Common myeloid progenitor, CD34-positive (primary cell): ENCODE measurements around the gene CLCN2.

ENCODE experiments used
- CTCF ChIA-PET: fragments of 350-600 bp; sonication (Branson Sonifier 250); formaldehyde crosslinking; loops from one replicate; lab custom pipeline; 2021; ENCODE audit warnings: antibody characterized with exemption; lab: Charles Lee
- POLR2A ChIA-PET: fragments of 350-600 bp; sonication (Branson Sonifier 250); formaldehyde crosslinking; loops from one replicate; lab custom pipeline; 2021; ENCODE audit warnings: antibody characterized with exemption; lab: Charles Lee
- DNase-seq, 3 donors: peaks; one replicate each; pipeline versions ENCODE4 v3.0.0 to v3.0.0-alpha.2; 2013
- H3K27ac ChIP-seq, 2 experiments: 1 replicate in 1 of 2; 2 replicates in 1 of 2; pipeline ENCODE4 v1.7.0; 2013; ENCODE audit warnings: inconsistent platforms in 2 of 2, low read length in 2 of 2, mild to moderate bottlenecking in 2 of 2, low read depth in 1 of 2, moderate library complexity in 1 of 2; ENCODE audit not compliant: severe bottlenecking in 2 of 2, insufficient read depth in 1 of 2, poor library complexity in 1 of 2
- H3K27me3 ChIP-seq, 5 experiments: replicated peaks in 2 of 5; 1 replicate in 3 of 5; 2 replicates in 2 of 5; pipeline versions ENCODE4 v1.6.1 to v1.7.0; 2013; ENCODE audit warnings: low read length in 4 of 5, mild to moderate bottlenecking in 2 of 5, moderate library complexity in 2 of 5, inconsistent platforms in 1 of 5; ENCODE audit not compliant: insufficient read depth in 5 of 5, control insufficient read depth in 4 of 5
- H3K36me3 ChIP-seq, 4 experiments: 1 replicate in 2 of 4; 2 replicates in 2 of 4; pipeline versions ENCODE4 v1.6.1 to v1.7.0; 2013; ENCODE audit warnings: low read length in 3 of 4, control low read depth in 1 of 4, mild to moderate bottlenecking in 1 of 4; ENCODE audit not compliant: control insufficient read depth in 4 of 4, insufficient read depth in 4 of 4
- H3K4me1 ChIP-seq, 4 experiments: 1 replicate in 3 of 4; 2 replicates in 1 of 4; pipeline versions ENCODE4 v1.6.1 to v1.7.1; 2013; ENCODE audit warnings: low read length in 3 of 4, mild to moderate bottlenecking in 3 of 4, control low read depth in 1 of 4, inconsistent platforms in 1 of 4, moderate library complexity in 1 of 4; ENCODE audit not compliant: control insufficient read depth in 4 of 4, insufficient read depth in 4 of 4; ENCODE audit errors: control extremely low read depth in 1 of 4
- H3K4me3 ChIP-seq, 7 experiments: 1 replicate in 4 of 7; 2 replicates in 3 of 7; pipeline versions ENCODE4 v1.5.1 to v1.7.0; 2013; ENCODE audit warnings: mild to moderate bottlenecking in 7 of 7, low read length in 6 of 7, moderate library complexity in 6 of 7, inconsistent platforms in 2 of 7, low read depth in 2 of 7, control low read depth in 1 of 7; ENCODE audit not compliant: insufficient read depth in 4 of 7, control insufficient read depth in 1 of 7; ENCODE audit errors: extremely low read depth in 1 of 7
- H3K9me3 ChIP-seq, 5 experiments: 1 replicate in 4 of 5; 2 replicates in 1 of 5; pipeline versions ENCODE4 v1.6.1 to v1.7.1; 2013; ENCODE audit warnings: low read length in 4 of 5, mild to moderate bottlenecking in 2 of 5, inconsistent platforms in 1 of 5, low read depth in 1 of 5, moderate library complexity in 1 of 5; ENCODE audit not compliant: control insufficient read depth in 4 of 5, insufficient read depth in 2 of 5; ENCODE audit errors: control extremely low read depth in 1 of 5
- WGBS: methylation state at CpG from one replicate; pipeline ENCODE4 v1.1.5; 2013; ENCODE audit not compliant: insufficient coverage; 5-methylcytosine and 5-hydroxymethylcytosine counted together

CLCN2 gene

DNA sequence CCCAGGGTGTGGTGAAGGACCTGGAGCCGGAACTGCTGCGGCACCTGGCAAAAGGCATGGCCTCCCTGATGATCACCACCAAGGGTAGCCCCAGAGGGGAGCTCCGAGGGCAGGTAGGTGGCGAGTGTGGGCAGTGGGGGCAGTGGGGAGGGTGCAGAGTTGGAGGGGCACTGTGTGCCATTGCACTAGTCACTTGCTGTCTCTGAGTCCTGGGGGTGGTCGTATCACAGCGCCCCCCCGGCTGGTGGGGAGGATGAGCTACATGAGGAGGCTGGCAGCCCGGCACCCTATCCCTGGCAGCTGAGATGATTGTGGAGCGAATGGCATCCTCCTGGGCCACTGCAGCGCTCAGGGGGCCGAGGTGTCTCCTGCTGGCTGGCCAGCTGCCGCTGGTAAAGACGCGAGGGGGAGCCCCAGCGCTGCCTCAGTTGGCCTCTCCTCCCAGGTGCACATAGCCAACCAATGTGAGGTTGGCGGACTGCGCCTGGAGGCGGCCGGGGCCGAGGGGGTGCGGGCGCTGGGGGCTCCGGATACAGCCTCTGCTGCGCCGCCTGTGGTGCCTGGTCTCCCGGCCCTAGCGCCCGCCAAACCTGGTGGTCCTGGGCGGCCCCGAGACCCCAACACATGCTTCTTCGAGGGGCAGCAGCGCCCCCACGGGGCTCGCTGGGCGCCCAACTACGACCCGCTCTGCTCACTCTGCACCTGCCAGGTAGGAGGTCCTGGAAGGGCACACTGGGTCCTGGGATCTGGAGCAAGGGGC lies 24.8 kb upstream of the CLCN2 start:
- Histone ChIP-seq H3K27ac (no peak overlapping the region), H3K9me3 (no peaks in the 10 kb centered on the region), H3K27me3 (peaks cover 0 to 30% (median 19%) of the 10 kb centered on the region in 5 experiments), H3K4me3 (no peak overlapping the region), H3K4me1 (peaks cover 0 to 7% (median 5%) of the 10 kb centered on the region in 4 experiments), H3K36me3 (no peaks in the 10 kb centered on the region)
- DNase-seq = no peak
- ChIA-PET CTCF (interaction anchor here (1.5 to 6.7 kb wide), 3 partner anchors 12 to 155 kb away, joined by 3 to 53 read pairs (median 9); no protein-coding TSS in a partner anchor), POLR2A (no interaction called here)
- 66% methylated on average over 30 of the region's 37 CpGs for WGBS

DNA sequence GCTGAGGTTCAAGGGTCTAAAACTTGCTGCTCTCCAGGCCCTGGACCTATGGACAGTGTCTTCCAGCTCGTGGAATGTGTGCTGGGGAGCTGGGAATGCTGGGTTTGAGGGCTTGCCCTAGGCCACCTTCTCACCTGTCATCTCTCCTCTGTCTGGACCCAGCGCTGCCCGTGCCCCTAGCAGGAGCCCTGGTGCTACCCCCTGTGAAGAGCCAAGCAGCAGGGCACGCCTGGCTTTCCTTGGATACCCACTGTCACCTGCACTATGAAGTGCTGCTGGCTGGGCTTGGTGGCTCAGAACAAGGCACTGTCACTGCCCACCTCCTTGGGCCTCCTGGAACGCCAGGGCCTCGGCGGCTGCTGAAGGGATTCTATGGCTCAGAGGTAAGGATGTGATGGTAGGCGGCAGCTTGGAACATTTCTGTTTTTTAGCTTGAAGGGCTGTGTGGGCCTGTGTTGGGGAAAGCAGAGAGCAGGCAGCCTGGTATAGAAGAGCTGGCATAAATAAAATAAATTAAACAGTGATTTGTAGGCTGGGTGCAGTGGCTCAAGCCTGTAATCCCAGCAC lies 23.5 kb upstream of the CLCN2 start:
- CTCF ChIA-PET = interaction anchor here (0.7 to 6.7 kb wide), 5 partner anchors 11 to 157 kb away, joined by 3 to 53 read pairs (median 3); no protein-coding TSS in a partner anchor
- WGBS = 100% methylated on average over 7 of the region's 8 CpGs
- DNase-seq = no peak
- Histone ChIP-seq H3K9me3 (no peaks in the 10 kb centered on the region), H3K27ac (no peak overlapping the region), H3K4me1 (peaks cover 2 to 18% (median 15%) of the 10 kb centered on the region in 4 experiments), H3K27me3 (peaks cover 0 to 39% (median 21%) of the 10 kb centered on the region in 5 experiments), H3K36me3 (no peaks in the 10 kb centered on the region), H3K4me3 (no peak overlapping the region)
- POLR2A ChIA-PET = no interaction called here

DNA sequence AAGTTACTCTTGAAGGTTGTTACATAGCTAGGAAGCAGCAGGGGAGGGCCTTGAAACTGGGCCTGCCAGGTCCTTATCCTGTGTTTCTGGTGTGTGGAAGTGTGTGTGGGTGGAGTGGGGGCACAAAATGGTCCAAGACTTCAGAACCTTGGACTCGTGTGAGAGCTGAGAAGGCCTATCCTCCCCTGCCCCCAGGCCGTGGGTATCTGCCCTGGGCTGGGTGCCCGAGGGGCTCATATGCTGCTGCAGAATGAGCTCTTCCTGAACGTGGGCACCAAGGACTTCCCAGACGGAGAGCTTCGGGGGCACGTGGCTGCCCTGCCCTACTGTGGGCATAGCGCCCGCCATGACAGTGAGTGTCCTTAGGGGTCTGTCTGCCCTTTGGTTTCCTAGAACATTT lies 22.9 kb upstream of the CLCN2 start:
- ChIA-PET CTCF (interaction anchor here (1.0 to 6.7 kb wide), 4 partner anchors 10 to 157 kb away, joined by 3 to 53 read pairs (median 6); no protein-coding TSS in a partner anchor), POLR2A (interaction anchor here (0.6 kb wide), 1 partner anchor 71 kb away, joined by 3 read pairs; no protein-coding TSS in a partner anchor)
- WGBS = 86% methylated on average over 8 of the region's 9 CpGs
- Histone ChIP-seq H3K27me3 (peaks cover 0 to 41% (median 21%) of the 10 kb centered on the region in 5 experiments), H3K4me1 (peaks cover 2 to 18% (median 15%) of the 10 kb centered on the region in 4 experiments), H3K4me3 (no peak overlapping the region), H3K36me3 (no peaks in the 10 kb centered on the region), H3K9me3 (no peaks in the 10 kb centered on the region), H3K27ac (no peak overlapping the region)
- DNase-seq = no peak

DNA sequence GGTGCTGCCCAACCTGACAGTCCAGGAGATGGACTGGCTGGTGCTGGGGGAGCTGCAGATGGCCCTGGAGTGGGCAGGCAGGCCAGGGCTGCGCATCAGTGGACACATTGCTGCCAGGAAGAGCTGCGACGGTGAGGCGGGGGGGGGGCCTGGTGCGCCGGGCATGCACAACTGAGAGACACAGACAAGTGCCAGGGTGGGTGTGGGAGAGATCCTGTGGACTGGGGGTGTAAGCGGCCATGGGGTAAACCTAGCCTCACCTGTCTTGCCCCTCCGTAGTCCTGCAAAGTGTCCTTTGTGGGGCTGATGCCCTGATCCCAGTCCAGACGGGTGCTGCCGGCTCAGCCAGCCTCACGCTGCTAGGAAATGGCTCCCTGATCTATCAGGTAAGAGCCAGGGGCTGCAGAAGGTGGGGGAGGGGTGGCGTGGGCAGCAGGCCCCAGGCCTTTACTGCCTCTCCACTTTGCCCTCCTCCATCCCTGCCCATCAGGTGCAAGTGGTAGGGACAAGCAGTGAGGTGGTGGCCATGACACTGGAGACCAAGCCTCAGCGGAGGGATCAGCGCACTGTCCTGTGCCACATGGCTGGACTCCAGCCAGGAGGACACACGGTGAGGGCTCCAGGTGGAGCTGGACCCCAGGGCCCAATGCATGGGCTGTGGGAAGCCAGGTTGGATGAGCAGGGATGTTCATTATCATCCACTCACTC lies 21.8 kb upstream of the CLCN2 start:
- H3K27ac ChIP-seq = no peak overlapping the region
- WGBS = 94% methylated on average over 11 of the region's 15 CpGs
- ChIA-PET POLR2A (no interaction called here), CTCF (interaction anchor here (1.2 to 6.7 kb wide), 3 partner anchors 9 to 12 kb away, joined by 3 to 53 read pairs (median 14); no protein-coding TSS in a partner anchor)
- H3K4me3 ChIP-seq = no peak overlapping the region
- no peak for DNase-seq
- H3K36me3 ChIP-seq = no peaks in the 10 kb centered on the region
- H3K27me3 ChIP-seq = peaks cover 0 to 47% (median 23%) of the 10 kb centered on the region in 5 experiments
- H3K9me3 ChIP-seq = no peaks in the 10 kb centered on the region
- peaks cover 2 to 18% (median 15%) of the 10 kb centered on the region in 4 experiments for H3K4me1 ChIP-seq

DNA sequence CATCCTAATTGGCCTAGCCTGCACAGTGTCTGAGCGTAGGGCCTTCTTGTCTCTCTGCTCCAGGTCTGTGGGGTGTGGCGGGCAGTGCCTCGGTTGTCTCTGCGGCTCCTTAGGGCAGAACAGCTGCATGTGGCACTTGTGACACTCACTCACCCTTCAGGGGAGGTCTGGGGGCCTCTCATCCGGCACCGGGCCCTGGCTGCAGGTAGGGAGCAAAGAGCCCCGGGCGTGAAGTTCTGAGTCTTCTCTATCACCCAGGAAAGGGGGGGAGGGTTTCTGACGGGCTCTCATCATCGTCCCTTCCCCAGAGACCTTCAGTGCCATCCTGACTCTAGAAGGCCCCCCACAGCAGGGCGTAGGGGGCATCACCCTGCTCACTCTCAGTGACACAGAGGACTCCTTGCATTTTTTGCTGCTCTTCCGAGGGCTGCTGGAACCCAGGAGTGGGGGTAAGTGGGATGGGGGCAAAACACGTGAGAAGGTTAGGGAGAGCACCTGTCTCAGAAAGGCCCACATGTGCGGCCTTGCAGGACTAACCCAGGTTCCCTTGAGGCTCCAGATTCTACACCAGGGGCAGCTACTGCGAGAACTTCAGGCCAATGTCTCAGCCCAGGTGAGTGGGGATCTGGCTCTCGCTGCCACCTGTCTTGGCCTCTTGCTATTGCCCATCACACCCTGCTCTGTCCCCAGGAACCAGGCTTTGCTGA lies 21.1 kb upstream of the CLCN2 start:
- Histone ChIP-seq H3K4me3 (no peak overlapping the region), H3K27ac (no peak overlapping the region), H3K27me3 (peaks cover 0 to 47% (median 22%) of the 10 kb centered on the region in 5 experiments), H3K36me3 (no peaks in the 10 kb centered on the region), H3K4me1 (peaks cover 2 to 23% (median 18%) of the 10 kb centered on the region in 4 experiments), H3K9me3 (no peaks in the 10 kb centered on the region)
- ChIA-PET POLR2A (no interaction called here), CTCF (interaction anchor here (0.8 to 2.5 kb wide), 2 partner anchors 10 to 160 kb away, joined by 3 to 14 read pairs; no protein-coding TSS in a partner anchor)
- no peak for DNase-seq
- 97% methylated on average over 14 of the region's 16 CpGs for WGBS
